Fibroblast of lung (primary cell): ENCODE results near the gene SMAP1. TPM values are rescaled to one million over a fixed set of nuclear protein-coding genes. Genes with fewer than 3 reads are reported as not detected.

Experiments used
- DNase-seq, 2 donors: peaks; one replicate each; pipeline versions ENCODE4 v3.0.0 to v3.0.0-alpha.2; 2010; ENCODE audit warnings: low read depth in 2 of 2
- H2AFZ ChIP-seq: 2 replicates; pipeline ENCODE4 v1.5.1; 2012; ENCODE audit warnings: low read length, control low read depth, inconsistent platforms
- H3K27ac ChIP-seq: 2 replicates; pipeline ENCODE4 v1.5.1; 2011; ENCODE audit warnings: low read length, control low read depth; ENCODE audit not compliant: insufficient read depth
- H3K27me3 ChIP-seq: 2 replicates; pipeline ENCODE4 v1.5.1; 2011; ENCODE audit warnings: mild to moderate bottlenecking, low read length; ENCODE audit not compliant: control insufficient read depth, insufficient read depth
- H3K36me3 ChIP-seq: 2 replicates; pipeline ENCODE4 v1.5.1; 2011; ENCODE audit warnings: low read length; ENCODE audit not compliant: control insufficient read depth, insufficient read depth
- H3K4me1 ChIP-seq: 2 replicates; pipeline ENCODE4 v1.5.1; 2011; ENCODE audit warnings: low read length; ENCODE audit not compliant: control insufficient read depth, insufficient read depth; ENCODE audit errors: extremely low read depth
- H3K4me2 ChIP-seq: 2 replicates; pipeline ENCODE4 v1.5.1; 2011; ENCODE audit warnings: low read length, control low read depth; ENCODE audit not compliant: insufficient read depth; ENCODE audit errors: extremely low read depth
- H3K4me3 ChIP-seq, 4 experiments: fragments of 200-600 bp in 1 of 4; sonication (generic) in 1 of 4; replicated peaks in 1 of 4; 2 replicates each; pipeline ENCODE4 v1.5.1; 2011 to 2016; ENCODE audit warnings: low read length in 4 of 4, low read depth in 3 of 4, mild to moderate bottlenecking in 3 of 4, control low read depth in 2 of 4, inconsistent platforms in 1 of 4, mixed read lengths in 1 of 4; ENCODE audit not compliant: insufficient read depth in 1 of 4; ENCODE audit errors: control extremely low read depth in 1 of 4
- H3K79me2 ChIP-seq: 2 replicates; pipeline ENCODE4 v1.5.1; 2012; ENCODE audit warnings: mild to moderate bottlenecking, low read length, inconsistent platforms; ENCODE audit not compliant: control insufficient read depth, insufficient read depth
- H3K9ac ChIP-seq: 2 replicates; pipeline ENCODE4 v1.5.1; 2011; ENCODE audit warnings: mild to moderate bottlenecking, low read length, control low read depth; ENCODE audit not compliant: insufficient read depth
- H3K9me3 ChIP-seq: 2 replicates; pipeline ENCODE4 v1.5.1; 2012; ENCODE audit warnings: low read depth, low read length; ENCODE audit not compliant: control insufficient read depth, insufficient read depth
- H4K20me1 ChIP-seq: 2 replicates; pipeline ENCODE4 v1.5.1; 2011; ENCODE audit warnings: low read length; ENCODE audit not compliant: control insufficient read depth, insufficient read depth; ENCODE audit errors: extremely low read depth
- CTCF ChIP-seq, 2 donors: IDR thresholded peaks in 1 of 2; conservative IDR thresholded peaks in 1 of 2; 1 replicate in 1 of 2; 2 replicates in 1 of 2; pipeline ENCODE4 v1.5.1; 2011 to 2012; ENCODE audit warnings: low read length in 2 of 2, control low read depth in 1 of 2, inconsistent platforms in 1 of 2, low read depth in 1 of 2, mild to moderate bottlenecking in 1 of 2
- EZH2 ChIP-seq: IDR thresholded peaks from 2 replicates; pipeline ENCODE4 v1.5.1; 2012; ENCODE audit warnings: low read length, control low read depth, mild to moderate bottlenecking; ENCODE audit errors: missing control alignments
- polyA plus RNA-seq, 2 donors: library from polyadenylated mRNA; depleted of rRNA in 1 of 2; stranded (reverse) in 1 of 2; unstranded in 1 of 2; fragments of >200 nt; gene quantifications; 2 replicates each; pipeline ENCODE4 v1.2.1, GENCODE V29; 2011 to 2012; ENCODE audit warnings: missing spikeins in 1 of 2
- total RNA-seq: library from RNA; depleted of rRNA; stranded (reverse); fragments of >200 nt; gene quantifications from 2 replicates; pipeline ENCODE4 v1.2.1, GENCODE V29; 2014

SMAP1 gene
- total and polyA plus RNA-seq, 2 donors (not counting 1 experiment from before 2014, with no cell fraction given): 18.3 to 25.7 TPM

DNA sequence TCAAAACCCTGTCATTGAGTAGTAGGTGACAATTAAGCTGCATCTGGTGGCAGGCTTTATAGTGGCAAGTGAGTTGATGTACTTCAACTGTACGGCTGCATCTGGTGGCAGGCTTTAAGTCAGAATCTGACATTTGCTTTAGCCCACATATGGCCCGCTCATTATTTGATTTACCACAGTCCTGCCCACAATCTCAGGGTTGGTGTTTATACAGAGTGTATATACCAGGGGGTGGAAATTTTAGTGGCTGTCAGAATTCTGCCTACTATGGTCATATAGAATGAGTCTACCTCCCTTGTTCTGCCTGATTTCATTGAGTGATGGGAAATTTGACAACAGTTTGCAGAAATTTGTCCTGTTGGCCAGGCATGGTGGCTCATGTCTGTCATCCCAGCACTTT lies 112.3 kb downstream of the SMAP1 start:
- no peaks in the 10 kb centered on the region for H3K9me3 ChIP-seq
- no peaks in the 10 kb centered on the region for H3K27me3 ChIP-seq
- H3K79me2 ChIP-seq: no peaks in the 10 kb centered on the region
- H3K4me1 ChIP-seq: no peaks in the 10 kb centered on the region
- no peak overlapping the region for H2AFZ ChIP-seq
- no peaks in the 10 kb centered on the region for H3K36me3 ChIP-seq
- no peak overlapping the region for H3K27ac ChIP-seq
- H3K9ac ChIP-seq: no peak overlapping the region
- no peak overlapping the region for H3K4me2 ChIP-seq
- TF ChIP-seq EZH2 (no peak), CTCF (conservative IDR thresholded peaks at IDR 0.05 in 1 of 2, IDR thresholded peaks at IDR 0.05 in 1 of 2; ENCODE audit: low read depth in 1 of 2, low read length in 2 of 2) (no peak)
- no peak for DNase-seq
- no peaks in the 10 kb centered on the region for H4K20me1 ChIP-seq
- H3K4me3 ChIP-seq: no peak overlapping the region

GRCh38 chr6:70790483-70791224 lies 123.0 kb downstream of the SMAP1 start:
- H3K4me1 ChIP-seq: no peaks in the 10 kb centered on the region
- H3K4me3 ChIP-seq: no peak overlapping the region
- H3K79me2 ChIP-seq: no peaks in the 10 kb centered on the region
- H3K9me3 ChIP-seq: no peaks in the 10 kb centered on the region
- no peaks in the 10 kb centered on the region for H3K27me3 ChIP-seq
- H3K4me2 ChIP-seq: no peak overlapping the region
- H4K20me1 ChIP-seq: no peaks in the 10 kb centered on the region
- TF ChIP-seq EZH2 (no peak), CTCF (conservative IDR thresholded peaks at IDR 0.05 in 1 of 2, IDR thresholded peaks at IDR 0.05 in 1 of 2; ENCODE audit: low read depth in 1 of 2, low read length in 2 of 2) (no peak)
- H3K9ac ChIP-seq: no peak overlapping the region
- H2AFZ ChIP-seq: no peak overlapping the region
- no peaks in the 10 kb centered on the region for H3K36me3 ChIP-seq
- H3K27ac ChIP-seq: no peak overlapping the region
- DNase-seq: no peak

- no peaks in the 10 kb centered on the region for H4K20me1 ChIP-seq
These were observed 129.9 kb downstream of the SMAP1 start for GRCh38 chr6:70797625-70798024.

More at GRCh38 chr6:70797625-70798024, 129.9 kb downstream of the SMAP1 start:
- Histone ChIP-seq H3K36me3 (no peaks in the 10 kb centered on the region), H3K9ac (no peak overlapping the region), H3K27me3 (no peaks in the 10 kb centered on the region), H2AFZ (no peak overlapping the region), H3K4me2 (no peak overlapping the region), H3K79me2 (no peaks in the 10 kb centered on the region), H3K4me1 (no peaks in the 10 kb centered on the region), H3K27ac (no peak overlapping the region), H3K9me3 (no peaks in the 10 kb centered on the region), H3K4me3 (no peak overlapping the region)
- no peak for TF ChIP-seq EZH2
- TF ChIP-seq CTCF (conservative IDR thresholded peaks at IDR 0.05 in 1 of 2, IDR thresholded peaks at IDR 0.05 in 1 of 2; ENCODE audit: low read depth in 1 of 2, low read length in 2 of 2): no peak
- DNase-seq: no peak
